BJ (cell line): ENCODE results near the gene SGTA. TPM values are rescaled to one million over a fixed set of nuclear protein-coding genes. Genes with fewer than 3 reads are reported as not detected.

Experiments used
- CTCF ChIA-PET: fragments of 350-600 bp; formaldehyde crosslinking; extraction: SDS; loops from one replicate; lab custom pipeline; 2021; ENCODE audit warnings: antibody characterized with exemption, inconsistent platforms; lab: Yijun Ruan, JAX
- POLR2A ChIA-PET: fragments of 300-600 bp; sonication (Branson Sonifier 250); formaldehyde crosslinking; extraction: SDS; loops from one replicate; lab custom pipeline; 2021; ENCODE audit warnings: antibody characterized with exemption; lab: Charles Lee
- DNase-seq: peaks from one replicate; pipeline ENCODE4 v3.0.0-alpha.2; 2011; ENCODE audit warnings: low read depth
- H3K27me3 ChIP-seq: 2 replicates; pipeline ENCODE4 v1.6.0; 2011; ENCODE audit warnings: low read length; ENCODE audit not compliant: control insufficient read depth, insufficient read depth
- H3K36me3 ChIP-seq: 2 replicates; pipeline ENCODE4 v1.5.1; 2011; ENCODE audit warnings: low read length; ENCODE audit not compliant: control insufficient read depth, insufficient read depth
- H3K4me3 ChIP-seq: 2 replicates; pipeline ENCODE4 v1.5.1; 2011; ENCODE audit warnings: low read depth, mild to moderate bottlenecking, control low read depth, low read length
- CTCF ChIP-seq: IDR thresholded peaks from 2 replicates; pipeline ENCODE4 v1.5.1; 2011; ENCODE audit warnings: low read depth, mild to moderate bottlenecking, control low read depth, inconsistent platforms, low read length, moderate library complexity; ENCODE audit not compliant: insufficient read depth
- polyA plus RNA-seq: library from polyadenylated mRNA; depleted of rRNA; stranded (reverse); fragments of >200 nt; gene quantifications from 2 replicates; pipeline ENCODE4 v1.2.3, GENCODE V29; 2011

The SGTA gene
- polyA plus RNA-seq, 1 experiment = 88.2 TPM

GRCh38 chr19:2808129-2808941, 25.3 kb upstream of the SGTA start:
- no peak overlapping the region for H3K4me3 ChIP-seq
- TF ChIP-seq CTCF = no peak
- ChIA-PET POLR2A (no interaction called here), CTCF (no interaction called here)
- no peak for DNase-seq
- peaks cover 25% of the 10 kb centered on the region for H3K36me3 ChIP-seq
- no peaks in the 10 kb centered on the region for H3K27me3 ChIP-seq

GRCh38 chr19:2807379-2808128, 24.5 kb upstream of the SGTA start:
- ChIA-PET POLR2A (no interaction called here), CTCF (no interaction called here)
- Histone ChIP-seq H3K4me3 (no peak overlapping the region), H3K27me3 (no peaks in the 10 kb centered on the region), H3K36me3 (peaks cover 26% of the 10 kb centered on the region)
- DNase-seq = no peak
- TF ChIP-seq CTCF = no peak

- H3K4me3 ChIP-seq = no peak overlapping the region
- H3K36me3 ChIP-seq = peaks cover 26% of the 10 kb centered on the region
- no peak for TF ChIP-seq CTCF
- ChIA-PET CTCF (no interaction called here), POLR2A (no interaction called here)
- no peaks in the 10 kb centered on the region for H3K27me3 ChIP-seq
- DNase-seq = no peak
These were observed 23.8 kb upstream of the SGTA start for GRCh38 chr19:2806736-2807378.

GRCh38 chr19:2805991-2806649, 23.0 kb upstream of the SGTA start:
- POLR2A ChIA-PET = no interaction called here
- no peak for DNase-seq
- H3K36me3 ChIP-seq = peaks cover 25% of the 10 kb centered on the region
- no peak overlapping the region for H3K4me3 ChIP-seq
- no peaks in the 10 kb centered on the region for H3K27me3 ChIP-seq
- CTCF ChIA-PET = no interaction called here
- TF ChIP-seq CTCF = no peak
